ENCODE results near the gene RHBG. TPM values are rescaled to one million over a fixed set of nuclear protein-coding genes. Genes with fewer than 3 reads are reported as not detected.

RHBG gene
- total RNA-seq, 4 donors from 2014 or later: not detected

GRCh38 chr1:156401041-156401574 is 32.1 kb downstream of the RHBG start:
- H3K27ac ChIP-seq: no peak overlapping the region
- intact Hi-C loops (cut with DNase I): no loop called here

DNA sequence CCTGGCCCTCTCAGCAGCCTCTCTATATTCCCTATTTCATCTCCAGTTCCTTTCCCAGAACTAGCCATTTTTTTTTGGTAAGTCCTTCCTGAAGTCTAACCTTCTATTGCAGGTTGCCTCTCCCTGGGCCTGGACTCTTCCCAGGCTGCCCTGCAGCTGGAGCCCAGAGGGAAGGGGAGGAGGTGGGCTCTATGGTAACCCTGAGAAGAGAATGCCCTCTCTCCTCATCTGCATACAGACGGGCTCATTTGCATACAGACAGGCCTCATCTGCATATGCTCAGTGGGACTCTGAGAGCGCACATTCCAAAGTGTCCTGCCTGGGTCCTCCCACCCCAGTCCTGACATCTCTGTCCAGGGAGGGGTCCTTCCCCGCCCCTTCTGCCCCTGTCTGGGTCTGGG is 32.7 kb downstream of the RHBG start:
- Histone ChIP-seq H3K36me3 (no peaks in the 10 kb centered on the region), H3K4me1 (no peaks in the 10 kb centered on the region), H3K27me3 (no peaks in the 10 kb centered on the region), H3K9me3 (no peaks in the 10 kb centered on the region), H3K4me3 (replicated peaks in 1 of 3) (no peak overlapping the region), H3K27ac (no peak overlapping the region)
- 38 to 55% methylated on average over 3 of the region's 3 CpGs for WGBS, 2 donors
- TF ChIP-seq, protein P1, sequence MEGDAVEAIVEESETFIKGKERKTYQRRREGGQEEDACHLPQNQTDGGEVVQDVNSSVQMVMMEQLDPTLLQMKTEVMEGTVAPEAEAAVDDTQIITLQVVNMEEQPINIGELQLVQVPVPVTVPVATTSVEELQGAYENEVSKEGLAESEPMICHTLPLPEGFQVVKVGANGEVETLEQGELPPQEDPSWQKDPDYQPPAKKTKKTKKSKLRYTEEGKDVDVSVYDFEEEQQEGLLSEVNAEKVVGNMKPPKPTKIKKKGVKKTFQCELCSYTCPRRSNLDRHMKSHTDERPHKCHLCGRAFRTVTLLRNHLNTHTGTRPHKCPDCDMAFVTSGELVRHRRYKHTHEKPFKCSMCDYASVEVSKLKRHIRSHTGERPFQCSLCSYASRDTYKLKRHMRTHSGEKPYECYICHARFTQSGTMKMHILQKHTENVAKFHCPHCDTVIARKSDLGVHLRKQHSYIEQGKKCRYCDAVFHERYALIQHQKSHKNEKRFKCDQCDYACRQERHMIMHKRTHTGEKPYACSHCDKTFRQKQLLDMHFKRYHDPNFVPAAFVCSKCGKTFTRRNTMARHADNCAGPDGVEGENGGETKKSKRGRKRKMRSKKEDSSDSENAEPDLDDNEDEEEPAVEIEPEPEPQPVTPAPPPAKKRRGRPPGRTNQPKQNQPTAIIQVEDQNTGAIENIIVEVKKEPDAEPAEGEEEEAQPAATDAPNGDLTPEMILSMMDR (IDR thresholded peaks at IDR 0.05): no peak
- no peak for TF ChIP-seq POLR2A (IDR thresholded peaks at IDR 0.05)
- intact Hi-C loops (cut with DNase I): no loop called here
- no peak for DNase-seq

More at GRCh38 chr1:156401041-156401574, 32.1 kb downstream of the RHBG start:
- no peak overlapping the region for H3K4me3 ChIP-seq (replicated peaks in 1 of 3)
- H3K4me1 ChIP-seq: no peaks in the 10 kb centered on the region
- no peaks in the 10 kb centered on the region for H3K36me3 ChIP-seq
- TF ChIP-seq, protein P1 (IDR thresholded peaks at IDR 0.05): no peak
- TF ChIP-seq POLR2A (IDR thresholded peaks at IDR 0.05): no peak
- no peaks in the 10 kb centered on the region for H3K9me3 ChIP-seq
- no peaks in the 10 kb centered on the region for H3K27me3 ChIP-seq
- DNase-seq: no peak
- WGBS, 2 donors: 66 to 77% methylated on average over 6 of the region's 6 CpGs

- H3K27me3 ChIP-seq: no peaks in the 10 kb centered on the region
- H3K27ac ChIP-seq: no peak overlapping the region
- H3K4me1 ChIP-seq: no peaks in the 10 kb centered on the region
- no peaks in the 10 kb centered on the region for H3K9me3 ChIP-seq
- 42 to 56% methylated on average over 6 to 7 of the region's 8 CpGs for WGBS, 2 donors
- DNase-seq: no peak
- TF ChIP-seq, protein P1 (IDR thresholded peaks at IDR 0.05): no peak
- TF ChIP-seq POLR2A (IDR thresholded peaks at IDR 0.05): no peak
- H3K4me3 ChIP-seq (replicated peaks in 1 of 3): no peak overlapping the region
- no peaks in the 10 kb centered on the region for H3K36me3 ChIP-seq
- intact Hi-C loops (cut with DNase I): no loop called here
Observed at GRCh38 chr1:156402331-156403020, 33.5 kb downstream of the RHBG start.

DNA sequence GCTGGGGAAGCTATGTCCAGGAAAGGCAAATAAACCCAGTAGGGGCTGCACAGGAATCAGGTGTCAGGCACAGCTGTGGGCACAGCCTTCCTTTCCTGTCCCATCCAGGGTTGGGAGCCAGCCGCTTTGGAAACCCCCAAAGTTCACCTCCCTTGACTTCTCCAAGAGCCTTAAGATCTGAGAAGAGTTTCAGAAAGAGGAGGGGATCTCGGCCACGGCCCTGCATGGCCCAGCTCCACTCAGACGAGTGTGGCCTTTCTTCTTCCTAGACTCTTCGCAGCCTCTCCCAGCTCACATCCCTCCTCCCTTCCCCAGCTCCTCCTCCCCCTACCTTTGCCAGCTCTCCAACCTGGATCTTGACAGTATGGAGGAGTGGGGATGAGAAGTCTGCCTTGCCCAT is 36.7 kb downstream of the RHBG start:
- Histone ChIP-seq H3K36me3 (no peaks in the 10 kb centered on the region), H3K27me3 (no peaks in the 10 kb centered on the region), H3K27ac (no peak overlapping the region), H3K9me3 (no peaks in the 10 kb centered on the region), H3K4me3 (replicated peaks in 1 of 3) (no peak overlapping the region), H3K4me1 (no peaks in the 10 kb centered on the region)
- TF ChIP-seq POLR2A (IDR thresholded peaks at IDR 0.05): no peak
- TF ChIP-seq, protein P1 (IDR thresholded peaks at IDR 0.05): no peak
- DNase-seq: no peak
- intact Hi-C loops (cut with DNase I): no loop called here
- 47 to 48% methylated on average over 5 of the region's 5 CpGs for WGBS, 2 donors

GRCh38 chr1:156406251-156406650 is 37.2 kb downstream of the RHBG start:
- no peaks in the 10 kb centered on the region for H3K36me3 ChIP-seq
- no peak for DNase-seq
- no peak overlapping the region for H3K27ac ChIP-seq
- TF ChIP-seq, protein P1 (IDR thresholded peaks at IDR 0.05): no peak
- no peak for TF ChIP-seq POLR2A (IDR thresholded peaks at IDR 0.05)
- no peaks in the 10 kb centered on the region for H3K9me3 ChIP-seq
- H3K27me3 ChIP-seq: no peaks in the 10 kb centered on the region
- no peak overlapping the region for H3K4me3 ChIP-seq (replicated peaks in 1 of 3)
- WGBS, 2 donors: 41 to 60% methylated on average over 5 to 6 of the region's 6 CpGs
- no peaks in the 10 kb centered on the region for H3K4me1 ChIP-seq
- intact Hi-C loops (cut with DNase I): no loop called here
